Trophoblast cell (in vitro differentiated cells and primary cell): ENCODE results near the gene C14orf180.

ENCODE experiments used
- DNase-seq, 2 donors: peaks; one replicate each; pipeline ENCODE4 v3.0.0-alpha.2; 2016
- H2AFZ ChIP-seq: 2 replicates; pipeline ENCODE4 v1.6.1; 2013; ENCODE audit warnings: low read length, moderate library complexity, mild to moderate bottlenecking; ENCODE audit not compliant: insufficient read depth, poor library complexity
- H2AK5ac ChIP-seq: 2 replicates; pipeline ENCODE4 v1.6.1; 2013; ENCODE audit warnings: mild to moderate bottlenecking, low read length
- H2BK120ac ChIP-seq: 2 replicates; pipeline ENCODE4 v1.6.1; 2013; ENCODE audit warnings: low read length, mild to moderate bottlenecking, moderate library complexity; ENCODE audit not compliant: insufficient read depth, poor library complexity
- H2BK12ac ChIP-seq: 2 replicates; pipeline ENCODE4 v1.6.1; 2013; ENCODE audit warnings: mild to moderate bottlenecking, low read length, moderate library complexity
- H2BK5ac ChIP-seq: 2 replicates; pipeline ENCODE4 v1.6.1; 2013; ENCODE audit warnings: low read length, low read depth, moderate library complexity, mild to moderate bottlenecking; ENCODE audit not compliant: poor library complexity
- H3K14ac ChIP-seq: 2 replicates; pipeline ENCODE4 v1.6.1; 2013; ENCODE audit warnings: mild to moderate bottlenecking, low read length
- H3K18ac ChIP-seq: 2 replicates; pipeline ENCODE4 v1.6.1; 2013; ENCODE audit warnings: mild to moderate bottlenecking, low read length
- H3K23ac ChIP-seq: 2 replicates; pipeline ENCODE4 v1.6.1; 2013; ENCODE audit warnings: low read length
- H3K27ac ChIP-seq: 2 replicates; pipeline ENCODE4 v1.5.1; 2013; ENCODE audit warnings: low read depth, mild to moderate bottlenecking, inconsistent platforms, low read length, moderate library complexity
- H3K27me3 ChIP-seq: 2 replicates; pipeline ENCODE4 v1.6.1; 2013; ENCODE audit warnings: inconsistent platforms, mild to moderate bottlenecking, low read length, moderate library complexity; ENCODE audit not compliant: insufficient read depth
- H3K36me3 ChIP-seq, 2 experiments: 1 replicate in 1 of 2; 2 replicates in 1 of 2; pipeline ENCODE4 v1.6.1; 2013; ENCODE audit warnings: low read length in 2 of 2, mild to moderate bottlenecking in 2 of 2, moderate library complexity in 1 of 2; ENCODE audit not compliant: insufficient read depth in 2 of 2, control insufficient read depth in 1 of 2
- H3K4ac ChIP-seq: 2 replicates; pipeline ENCODE4 v1.6.1; 2013; ENCODE audit warnings: low read depth, mild to moderate bottlenecking, low read length, moderate library complexity
- H3K4me1 ChIP-seq, 2 experiments: 1 replicate in 1 of 2; 2 replicates in 1 of 2; pipeline ENCODE4 v1.6.1; 2013; ENCODE audit warnings: low read length in 2 of 2, mild to moderate bottlenecking in 2 of 2, moderate library complexity in 1 of 2; ENCODE audit not compliant: insufficient read depth in 2 of 2, control insufficient read depth in 1 of 2
- H3K4me2 ChIP-seq: 2 replicates; pipeline ENCODE4 v1.6.1; 2013; ENCODE audit warnings: inconsistent platforms, mild to moderate bottlenecking, low read length, moderate library complexity
- H3K4me3 ChIP-seq: 2 replicates; pipeline ENCODE4 v1.5.1; 2013; ENCODE audit warnings: mild to moderate bottlenecking, low read depth, low read length, inconsistent platforms
- H3K79me1 ChIP-seq: one replicate; pipeline ENCODE4 v1.6.1; 2013; ENCODE audit warnings: low read length
- H3K79me2 ChIP-seq: 2 replicates; pipeline ENCODE4 v1.6.1; 2013; ENCODE audit warnings: low read length, mild to moderate bottlenecking; ENCODE audit not compliant: control insufficient read depth, insufficient read depth, poor library complexity
- H3K9ac ChIP-seq: 2 replicates; pipeline ENCODE4 v1.6.1; 2013; ENCODE audit warnings: mild to moderate bottlenecking, low read length
- H3K9me3 ChIP-seq: 2 replicates; pipeline ENCODE4 v1.6.1; 2013; ENCODE audit warnings: low read depth, mild to moderate bottlenecking, control low read depth, inconsistent platforms, low read length; ENCODE audit not compliant: insufficient read depth
- H4K12ac ChIP-seq: 2 replicates; pipeline ENCODE4 v1.6.1; 2013; ENCODE audit warnings: low read depth, mild to moderate bottlenecking, low read length, moderate library complexity
- H4K8ac ChIP-seq: 2 replicates; pipeline ENCODE4 v1.6.1; 2013; ENCODE audit warnings: low read depth, mild to moderate bottlenecking, low read length, moderate library complexity
- H4K91ac ChIP-seq: one replicate; pipeline ENCODE4 v1.6.1; 2013; ENCODE audit warnings: low read depth, mild to moderate bottlenecking, low read length, moderate library complexity
- WGBS: extraction: QIAGEN DNeasy Blood & Tissue Kit; methylation state at CpG from one replicate; pipeline ENCODE4 v1.1.7; 2013; ENCODE audit warnings: missing lambda C conversion rate; ENCODE audit not compliant: insufficient read length, insufficient coverage; ENCODE audit errors: extremely low coverage; 5-methylcytosine and 5-hydroxymethylcytosine counted together

Gene C14orf180

GRCh38 chr14:104561124-104561557 is 18.4 kb upstream of the C14orf180 start:
- Histone ChIP-seq H3K14ac (no peak overlapping the region), H4K8ac (no peak overlapping the region), H4K91ac (no peak overlapping the region), H3K27me3 (no peaks in the 10 kb centered on the region), H3K27ac (no peak overlapping the region), H2BK5ac (no peak overlapping the region), H3K18ac (no peak overlapping the region), H3K36me3 (no peaks in the 10 kb centered on the region), H3K79me1 (no peaks in the 10 kb centered on the region), H2BK120ac (no peak overlapping the region), H3K4me3 (no peak overlapping the region), H3K4me2 (no peak overlapping the region), H2AFZ (no peak overlapping the region), H4K12ac (no peak overlapping the region), H2BK12ac (no peak overlapping the region), H3K9ac (no peak overlapping the region), H2AK5ac (no peak overlapping the region), H3K23ac (no peak overlapping the region), H3K4ac (no peak overlapping the region), H3K4me1 (no peaks in the 10 kb centered on the region), H3K9me3 (peaks cover 4% of the 10 kb centered on the region), H3K79me2 (no peaks in the 10 kb centered on the region)
- no CpG with 5 or more reads among the region's 17 CpGs for WGBS
- DNase-seq: no peak

- Histone ChIP-seq H3K14ac (no peak overlapping the region), H3K4me2 (no peak overlapping the region), H4K91ac (no peak overlapping the region), H3K23ac (no peak overlapping the region), H4K12ac (no peak overlapping the region), H3K27ac (no peak overlapping the region), H4K8ac (no peak overlapping the region), H3K36me3 (no peaks in the 10 kb centered on the region), H3K4me1 (no peaks in the 10 kb centered on the region), H3K79me1 (no peaks in the 10 kb centered on the region), H2BK120ac (no peak overlapping the region), H2AK5ac (no peak overlapping the region), H3K9ac (no peak overlapping the region), H3K79me2 (no peaks in the 10 kb centered on the region), H2BK12ac (no peak overlapping the region), H3K4ac (no peak overlapping the region), H3K27me3 (no peaks in the 10 kb centered on the region), H3K4me3 (no peak overlapping the region), H2AFZ (no peak overlapping the region), H2BK5ac (no peak overlapping the region), H3K9me3 (peaks cover 4% of the 10 kb centered on the region), H3K18ac (no peak overlapping the region)
- WGBS: no CpG with 5 or more reads among the region's 23 CpGs
- no peak for DNase-seq
Observed at GRCh38 chr14:104561632-104562495, 17.7 kb upstream of the C14orf180 start.

DNA sequence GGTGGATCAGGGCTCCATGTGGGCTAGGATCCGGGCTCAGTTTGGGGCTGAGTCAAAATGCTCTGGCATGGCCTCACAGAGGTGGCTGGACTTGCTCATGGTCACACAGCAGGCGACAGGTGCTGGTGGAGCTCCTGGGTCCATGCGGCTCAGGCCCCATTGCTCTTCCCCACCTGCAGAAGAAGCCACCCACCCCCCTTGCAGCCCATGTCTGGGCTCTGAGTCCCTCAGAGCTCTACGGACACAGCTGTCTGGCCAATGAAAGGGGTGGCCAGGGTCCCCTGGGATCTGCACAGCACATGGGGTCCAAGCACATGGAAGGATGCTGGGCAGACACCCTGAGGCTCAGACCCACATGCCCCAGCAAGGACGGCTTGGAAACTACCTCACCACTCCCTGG is 17.0 kb upstream of the C14orf180 start:
- H3K4me2 ChIP-seq: no peak overlapping the region
- H4K8ac ChIP-seq: no peak overlapping the region
- H2AK5ac ChIP-seq: no peak overlapping the region
- H2AFZ ChIP-seq: no peak overlapping the region
- peaks cover 2% of the 10 kb centered on the region for H3K9me3 ChIP-seq
- no peak overlapping the region for H3K23ac ChIP-seq
- no peak overlapping the region for H3K14ac ChIP-seq
- H2BK120ac ChIP-seq: no peak overlapping the region
- H3K9ac ChIP-seq: no peak overlapping the region
- H3K18ac ChIP-seq: no peak overlapping the region
- no peaks in the 10 kb centered on the region for H3K27me3 ChIP-seq
- no peak overlapping the region for H3K27ac ChIP-seq
- no peak overlapping the region for H2BK12ac ChIP-seq
- no peaks in the 10 kb centered on the region for H3K79me1 ChIP-seq
- H3K4me3 ChIP-seq: no peak overlapping the region
- H3K4ac ChIP-seq: no peak overlapping the region
- H3K36me3 ChIP-seq: no peaks in the 10 kb centered on the region
- no peak overlapping the region for H4K12ac ChIP-seq
- H2BK5ac ChIP-seq: no peak overlapping the region
- no peak for DNase-seq
- WGBS: no CpG with 5 or more reads among the region's 5 CpGs
- H3K79me2 ChIP-seq: no peaks in the 10 kb centered on the region
- H3K4me1 ChIP-seq: no peaks in the 10 kb centered on the region
- H4K91ac ChIP-seq: no peak overlapping the region

- no peak overlapping the region for H2BK120ac ChIP-seq
- no peak overlapping the region for H2AK5ac ChIP-seq
- H3K14ac ChIP-seq: no peak overlapping the region
- no peak overlapping the region for H3K4me2 ChIP-seq
- H3K27me3 ChIP-seq: no peaks in the 10 kb centered on the region
- no peaks in the 10 kb centered on the region for H3K4me1 ChIP-seq
- H2BK5ac ChIP-seq: no peak overlapping the region
- H3K79me2 ChIP-seq: no peaks in the 10 kb centered on the region
- no peak overlapping the region for H4K91ac ChIP-seq
- H2BK12ac ChIP-seq: no peak overlapping the region
- H2AFZ ChIP-seq: no peak overlapping the region
- no peak overlapping the region for H3K4me3 ChIP-seq
- no peak overlapping the region for H3K4ac ChIP-seq
- no peak overlapping the region for H4K8ac ChIP-seq
- no peaks in the 10 kb centered on the region for H3K36me3 ChIP-seq
- no CpG with 5 or more reads among the region's 15 CpGs for WGBS
- H3K18ac ChIP-seq: no peak overlapping the region
- no peak overlapping the region for H3K27ac ChIP-seq
- no peaks in the 10 kb centered on the region for H3K79me1 ChIP-seq
- no peak overlapping the region for H3K9ac ChIP-seq
- H3K23ac ChIP-seq: no peak overlapping the region
- H3K9me3 ChIP-seq: peaks cover 1% of the 10 kb centered on the region
- H4K12ac ChIP-seq: no peak overlapping the region
- no peak for DNase-seq
Observed at GRCh38 chr14:104563191-104563741, 16.3 kb upstream of the C14orf180 start.
